ENCODE measurements around the gene PRL.

GRCh38 chr6:22240025-22240424, 56.8 kb downstream of the PRL start:
- TF ChIP-seq TAF1 (conservative IDR thresholded peaks at IDR 0.05) (no peak), EGR1 (IDR thresholded peaks at IDR 0.05; ENCODE audit: low read depth in 2 of 2) (no peak), CTCF (IDR thresholded peaks at IDR 0.05; ENCODE audit: low read depth, low read length, missing input control) (no peak), ZBTB33 (IDR thresholded peaks at IDR 0.05) (no peak), YY1 (IDR thresholded peaks at IDR 0.05) (no peak), FOXA1 (IDR thresholded peaks at IDR 0.05) (no peak), ATF3 (IDR thresholded peaks at IDR 0.05) (no peak), HNF4A (conservative IDR thresholded peaks at IDR 0.05) (no peak), MAX (IDR thresholded peaks at IDR 0.05) (no peak), SP1 (IDR thresholded peaks at IDR 0.05) (no peak), GABPA (IDR thresholded peaks at IDR 0.05 in 1 of 2, conservative IDR thresholded peaks at IDR 0.05 in 1 of 2) (no peak), FOXA2 (IDR thresholded peaks at IDR 0.05) (no peak), RAD21 (IDR thresholded peaks at IDR 0.05) (no peak)

Measured in liver (tissue), 3 donors.